DND-41 (cell line): ENCODE results near the gene SCAF1.

Experiments
- ATAC-seq: fragments of 200-7000 bp; cut with Tn5 transposase; 3 replicates; pipeline ENCODE4 v1.9.1; 2021; ENCODE audit warnings: low read depth; ENCODE audit not compliant: insufficient read depth
- DNase-seq: peaks from one replicate; pipeline ENCODE4 v3.0.0-alpha.2; 2020
- H2AFZ ChIP-seq: 2 replicates; pipeline ENCODE4 v1.6.0; 2012; ENCODE audit warnings: low read depth, low read length
- H3K27ac ChIP-seq: 2 replicates; pipeline ENCODE4 v1.5.1; 2012; ENCODE audit warnings: low read length, inconsistent platforms
- H3K27me3 ChIP-seq: fragments of 200-600 bp; sonication (generic); 2 replicates; pipeline ENCODE4 v1.6.0; 2012; ENCODE audit warnings: low read length, mild to moderate bottlenecking, inconsistent platforms; ENCODE audit not compliant: insufficient read depth, poor library complexity
- H3K36me3 ChIP-seq: 2 replicates; pipeline ENCODE4 v1.5.1; 2012; ENCODE audit warnings: low read length, inconsistent platforms; ENCODE audit not compliant: insufficient read depth
- H3K4me1 ChIP-seq: 2 replicates; pipeline ENCODE4 v1.5.1; 2012; ENCODE audit warnings: mild to moderate bottlenecking, low read length; ENCODE audit not compliant: insufficient read depth
- H3K4me2 ChIP-seq: 2 replicates; pipeline ENCODE4 v1.6.0; 2012; ENCODE audit warnings: mild to moderate bottlenecking, moderate library complexity, low read length, inconsistent platforms; ENCODE audit not compliant: insufficient read depth
- H3K4me3 ChIP-seq, 2 experiments: fragments of 200-600 bp in 1 of 2; shearing (Covaris generic) in 1 of 2; 2 replicates each; pipeline ENCODE4 v1.5.1; 2012 to 2016; ENCODE audit warnings: inconsistent platforms in 2 of 2, low read length in 2 of 2, mild to moderate bottlenecking in 2 of 2, low read depth in 1 of 2, moderate library complexity in 1 of 2
- H3K79me2 ChIP-seq: 2 replicates; pipeline ENCODE4 v1.6.0; 2012; ENCODE audit warnings: low read length, inconsistent platforms; ENCODE audit not compliant: insufficient read depth
- H3K9ac ChIP-seq: 2 replicates; pipeline ENCODE4 v1.6.0; 2012; ENCODE audit warnings: low read depth, mild to moderate bottlenecking, inconsistent platforms, low read length, moderate library complexity
- H3K9me3 ChIP-seq: 2 replicates; pipeline ENCODE4 v1.5.1; 2012; ENCODE audit warnings: low read length, moderate library complexity, mild to moderate bottlenecking, inconsistent platforms; ENCODE audit not compliant: insufficient read depth, severe bottlenecking
- H4K20me1 ChIP-seq: 2 replicates; pipeline ENCODE4 v1.6.0; 2012; ENCODE audit warnings: low read length; ENCODE audit not compliant: insufficient read depth
- CTCF ChIP-seq: IDR thresholded peaks from 2 replicates; pipeline ENCODE4 v1.5.1; 2012; ENCODE audit warnings: borderline replicate concordance, low read length, moderate library complexity, mild to moderate bottlenecking; ENCODE audit not compliant: poor library complexity, severe bottlenecking; ENCODE audit errors: extremely low read depth
- EZH2 ChIP-seq: IDR thresholded peaks from 3 replicates; pipeline ENCODE4 v1.6.1; 2012; ENCODE audit warnings: borderline replicate concordance, low read depth, mild to moderate bottlenecking, moderate library complexity, low read length, inconsistent platforms; ENCODE audit not compliant: severe bottlenecking

The SCAF1 gene

GRCh38 chr19:49642492-49643035 lies 555 bp downstream of the SCAF1 start:
- H3K4me2 ChIP-seq = peak overlapping the region; percentile 99
- no peaks in the 10 kb centered on the region for H3K9me3 ChIP-seq
- H3K36me3 ChIP-seq = peaks cover 36% of the 10 kb centered on the region
- no peak for ATAC-seq
- H2AFZ ChIP-seq = peak overlapping the region; percentile 74
- TF ChIP-seq EZH2 = no peak
- no peak for TF ChIP-seq CTCF
- no peaks in the 10 kb centered on the region for H3K27me3 ChIP-seq
- no peak for DNase-seq
- H4K20me1 ChIP-seq = peaks cover 34% of the 10 kb centered on the region
- H3K4me3 ChIP-seq = peak overlapping the region; percentile 91 to 100
- peak overlapping the region; percentile 94 for H3K27ac ChIP-seq
- H3K79me2 ChIP-seq = peaks cover 64% of the 10 kb centered on the region
- peaks cover 46% of the 10 kb centered on the region for H3K4me1 ChIP-seq
- peak overlapping the region; percentile 99 for H3K9ac ChIP-seq

GRCh38 chr19:49643466-49643865 lies 1.5 kb downstream of the SCAF1 start:
- Histone ChIP-seq H3K9ac (peak overlapping the region; percentile 99; the same call in 1 of the 2 replicates), H3K4me3 (peak overlapping the region in 1 of 2 experiments; percentile 91; a peak in 2 of 4 replicates), H3K79me2 (peaks cover 68% of the 10 kb centered on the region), H4K20me1 (peaks cover 34% of the 10 kb centered on the region), H3K4me1 (peaks cover 46% of the 10 kb centered on the region), H3K9me3 (no peaks in the 10 kb centered on the region), H3K36me3 (peaks cover 42% of the 10 kb centered on the region), H3K27me3 (no peaks in the 10 kb centered on the region), H2AFZ (no peak overlapping the region), H3K27ac (no peak overlapping the region; the same call in 1 of the 2 replicates), H3K4me2 (peak overlapping the region; percentile 99)
- no peak for DNase-seq
- ATAC-seq = no peak
- no peak for TF ChIP-seq CTCF
- TF ChIP-seq EZH2 = no peak

GRCh38 chr19:49645592-49645991 lies 3.6 kb downstream of the SCAF1 start:
- Histone ChIP-seq H3K9ac (0 out of 2 replicates have a peak overlapping the region, but pooled peaks have one; percentile 24), H3K79me2 (peaks cover 85% of the 10 kb centered on the region), H3K4me1 (peaks cover 40% of the 10 kb centered on the region), H4K20me1 (peaks cover 50% of the 10 kb centered on the region), H3K4me3 (no peak overlapping the region), H3K4me2 (peak overlapping the region; percentile 16; the same call in 1 of the 2 replicates), H3K36me3 (peaks cover 59% of the 10 kb centered on the region), H3K9me3 (no peaks in the 10 kb centered on the region), H3K27ac (no peak overlapping the region), H2AFZ (no peak overlapping the region), H3K27me3 (no peaks in the 10 kb centered on the region)
- TF ChIP-seq CTCF (no peak), EZH2 (no peak)
- DNase-seq (no peak), ATAC-seq (no peak)
